Neural cell (in vitro differentiated cells): ENCODE data around the gene SKAP1.

Experiments
- EP300 ChIP-seq: fragments of 450-650 bp; conservative IDR thresholded peaks from 2 replicates; pipeline ENCODE4 v1.6.1; 2014; ENCODE audit warnings: antibody characterized with exemption, mild to moderate bottlenecking, moderate library complexity; ENCODE audit not compliant: poor library complexity, severe bottlenecking
- MXI1 ChIP-seq: fragments of 450-650 bp; conservative IDR thresholded peaks from 2 replicates; pipeline ENCODE4 v1.6.1; 2014; ENCODE audit warnings: antibody characterized with exemption, mild to moderate bottlenecking; ENCODE audit not compliant: poor library complexity, severe bottlenecking
- RAD21 ChIP-seq: fragments of 450-650 bp; conservative IDR thresholded peaks from 2 replicates; pipeline ENCODE4 v1.6.1; 2014; ENCODE audit warnings: antibody characterized with exemption, mild to moderate bottlenecking, moderate library complexity
- TF ChIP-seq, protein P1 (sequence below): fragments of 450-650 bp; IDR thresholded peaks from 2 replicates; pipeline ENCODE4 v1.5.1; 2014; ENCODE audit warnings: antibody characterized with exemption, mild to moderate bottlenecking, moderate library complexity; ENCODE audit not compliant: poor library complexity, severe bottlenecking

- TF ChIP-seq RAD21 (no peak), MXI1 (no peak), EP300 (no peak)
- TF ChIP-seq, protein P1, sequence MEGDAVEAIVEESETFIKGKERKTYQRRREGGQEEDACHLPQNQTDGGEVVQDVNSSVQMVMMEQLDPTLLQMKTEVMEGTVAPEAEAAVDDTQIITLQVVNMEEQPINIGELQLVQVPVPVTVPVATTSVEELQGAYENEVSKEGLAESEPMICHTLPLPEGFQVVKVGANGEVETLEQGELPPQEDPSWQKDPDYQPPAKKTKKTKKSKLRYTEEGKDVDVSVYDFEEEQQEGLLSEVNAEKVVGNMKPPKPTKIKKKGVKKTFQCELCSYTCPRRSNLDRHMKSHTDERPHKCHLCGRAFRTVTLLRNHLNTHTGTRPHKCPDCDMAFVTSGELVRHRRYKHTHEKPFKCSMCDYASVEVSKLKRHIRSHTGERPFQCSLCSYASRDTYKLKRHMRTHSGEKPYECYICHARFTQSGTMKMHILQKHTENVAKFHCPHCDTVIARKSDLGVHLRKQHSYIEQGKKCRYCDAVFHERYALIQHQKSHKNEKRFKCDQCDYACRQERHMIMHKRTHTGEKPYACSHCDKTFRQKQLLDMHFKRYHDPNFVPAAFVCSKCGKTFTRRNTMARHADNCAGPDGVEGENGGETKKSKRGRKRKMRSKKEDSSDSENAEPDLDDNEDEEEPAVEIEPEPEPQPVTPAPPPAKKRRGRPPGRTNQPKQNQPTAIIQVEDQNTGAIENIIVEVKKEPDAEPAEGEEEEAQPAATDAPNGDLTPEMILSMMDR: no peak
Observed at GRCh38 chr17:48207776-48208544, 222.1 kb downstream of the SKAP1 start.
